Right lobe of liver (tissue), 4 donors: ENCODE data around the gene UBQLN1.

ENCODE experiments used
- POLR2A ChIP-seq: fragments of 450-650 bp; IDR thresholded peaks from one replicate; pipeline ENCODE4 v1.6.1; 2017; ENCODE audit warnings: antibody characterized with exemption, mild to moderate bottlenecking
- TF ChIP-seq, protein P1 (sequence below), 4 donors: fragments of 200-600 bp in 3 of 4; fragments of 450-650 bp in 1 of 4; IDR thresholded peaks; one replicate each; pipeline versions ENCODE4 v1.5.1 to v1.8.0; 2016 to 2022; ENCODE audit warnings: antibody characterized with exemption in 4 of 4, mild to moderate bottlenecking in 2 of 4
- donor health status: DM: no; HTN: no; CAD: no.
- donor health status: DM: no; HTN: no; CAD: no.
- donor health status: DM: no; HTN: yes; CAD: no.

DNA sequence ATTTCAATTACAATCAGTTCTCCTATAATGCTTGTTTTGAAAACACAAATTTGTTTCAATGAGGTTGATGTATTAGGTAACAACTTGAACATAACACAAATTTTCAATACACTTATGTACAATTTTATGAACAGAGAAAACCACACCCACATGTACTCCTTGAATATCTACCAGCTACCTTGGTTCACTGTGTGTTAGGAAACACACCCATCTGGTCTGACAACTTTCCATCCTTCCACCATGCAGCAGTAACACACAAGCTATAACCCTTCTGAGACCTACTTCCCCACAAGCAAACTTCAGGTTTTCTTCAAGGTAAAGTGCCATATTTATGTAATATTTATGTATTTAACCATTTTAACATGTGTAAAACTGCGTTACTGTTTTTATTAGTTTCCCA is 36.4 kb upstream of the UBQLN1 start:
- TF ChIP-seq, protein P1, sequence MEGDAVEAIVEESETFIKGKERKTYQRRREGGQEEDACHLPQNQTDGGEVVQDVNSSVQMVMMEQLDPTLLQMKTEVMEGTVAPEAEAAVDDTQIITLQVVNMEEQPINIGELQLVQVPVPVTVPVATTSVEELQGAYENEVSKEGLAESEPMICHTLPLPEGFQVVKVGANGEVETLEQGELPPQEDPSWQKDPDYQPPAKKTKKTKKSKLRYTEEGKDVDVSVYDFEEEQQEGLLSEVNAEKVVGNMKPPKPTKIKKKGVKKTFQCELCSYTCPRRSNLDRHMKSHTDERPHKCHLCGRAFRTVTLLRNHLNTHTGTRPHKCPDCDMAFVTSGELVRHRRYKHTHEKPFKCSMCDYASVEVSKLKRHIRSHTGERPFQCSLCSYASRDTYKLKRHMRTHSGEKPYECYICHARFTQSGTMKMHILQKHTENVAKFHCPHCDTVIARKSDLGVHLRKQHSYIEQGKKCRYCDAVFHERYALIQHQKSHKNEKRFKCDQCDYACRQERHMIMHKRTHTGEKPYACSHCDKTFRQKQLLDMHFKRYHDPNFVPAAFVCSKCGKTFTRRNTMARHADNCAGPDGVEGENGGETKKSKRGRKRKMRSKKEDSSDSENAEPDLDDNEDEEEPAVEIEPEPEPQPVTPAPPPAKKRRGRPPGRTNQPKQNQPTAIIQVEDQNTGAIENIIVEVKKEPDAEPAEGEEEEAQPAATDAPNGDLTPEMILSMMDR (IDR thresholded peaks at IDR 0.05) = no peak
- no peak for TF ChIP-seq POLR2A
